ENCODE results near the gene TSTD2. TPM values are rescaled to one million over a fixed set of nuclear protein-coding genes. Genes with fewer than 3 reads are reported as not detected.
A peak's percentile ranks its signal among the peaks of the same experiment; 100 is the strongest.
"Not testable (repeated sequence)": the region's sequence is repeated elsewhere in the genome, so short reads cannot be mapped to it uniquely, and the experiment has no call there.

TSTD2 gene
- total and polyA plus RNA-seq, 11 donors: 10.5 to 32.9 (median 21.0) TPM

DNA sequence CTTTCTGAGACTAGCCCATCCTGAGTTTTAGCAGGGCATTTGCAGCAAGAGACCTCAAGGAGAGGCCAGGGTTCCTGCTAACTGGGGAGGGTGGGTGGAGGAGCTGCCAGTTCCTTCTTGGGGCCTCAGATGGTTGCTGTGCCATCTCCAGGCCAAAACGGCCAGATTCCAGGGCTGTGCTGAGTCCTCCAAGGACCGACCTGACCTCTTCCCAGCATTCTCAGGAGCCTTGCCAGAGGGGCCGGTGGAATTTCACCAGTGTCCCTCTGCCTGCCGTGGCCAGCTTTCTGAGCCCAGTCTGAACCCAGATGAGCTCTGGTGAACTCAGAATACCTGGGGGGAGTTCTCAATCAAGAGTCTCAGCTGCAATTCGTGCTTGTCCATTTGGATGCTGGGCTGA lies 54.3 kb downstream of the TSTD2 start:
- H3K9me3 ChIP-seq: no peaks in the 10 kb centered on the region
- H3K27ac ChIP-seq: no peak overlapping the region
- intact Hi-C loops (cut with DNase I): no loop called here
- TF ChIP-seq POLR2A (IDR thresholded peaks at IDR 0.05): no peak
- TF ChIP-seq, protein P1, sequence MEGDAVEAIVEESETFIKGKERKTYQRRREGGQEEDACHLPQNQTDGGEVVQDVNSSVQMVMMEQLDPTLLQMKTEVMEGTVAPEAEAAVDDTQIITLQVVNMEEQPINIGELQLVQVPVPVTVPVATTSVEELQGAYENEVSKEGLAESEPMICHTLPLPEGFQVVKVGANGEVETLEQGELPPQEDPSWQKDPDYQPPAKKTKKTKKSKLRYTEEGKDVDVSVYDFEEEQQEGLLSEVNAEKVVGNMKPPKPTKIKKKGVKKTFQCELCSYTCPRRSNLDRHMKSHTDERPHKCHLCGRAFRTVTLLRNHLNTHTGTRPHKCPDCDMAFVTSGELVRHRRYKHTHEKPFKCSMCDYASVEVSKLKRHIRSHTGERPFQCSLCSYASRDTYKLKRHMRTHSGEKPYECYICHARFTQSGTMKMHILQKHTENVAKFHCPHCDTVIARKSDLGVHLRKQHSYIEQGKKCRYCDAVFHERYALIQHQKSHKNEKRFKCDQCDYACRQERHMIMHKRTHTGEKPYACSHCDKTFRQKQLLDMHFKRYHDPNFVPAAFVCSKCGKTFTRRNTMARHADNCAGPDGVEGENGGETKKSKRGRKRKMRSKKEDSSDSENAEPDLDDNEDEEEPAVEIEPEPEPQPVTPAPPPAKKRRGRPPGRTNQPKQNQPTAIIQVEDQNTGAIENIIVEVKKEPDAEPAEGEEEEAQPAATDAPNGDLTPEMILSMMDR (IDR thresholded peaks at IDR 0.05): no peak
- WGBS, 4 donors: 37 to 59% (median 52%) methylated on average over 5 of the region's 5 CpGs
- ATAC-seq: peak in 2 of 4 donors; percentile 52 to 61
- DNase-seq: no peak
- peaks cover 0 to 7% (median 0%) of the 10 kb centered on the region in 12 donors for H3K4me1 ChIP-seq
- H3K4me3 ChIP-seq: no peak overlapping the region
- peaks cover 0 to 14% (median 3%) of the 10 kb centered on the region in 9 donors for H3K36me3 ChIP-seq
- no peaks in the 10 kb centered on the region for H3K27me3 ChIP-seq

DNA sequence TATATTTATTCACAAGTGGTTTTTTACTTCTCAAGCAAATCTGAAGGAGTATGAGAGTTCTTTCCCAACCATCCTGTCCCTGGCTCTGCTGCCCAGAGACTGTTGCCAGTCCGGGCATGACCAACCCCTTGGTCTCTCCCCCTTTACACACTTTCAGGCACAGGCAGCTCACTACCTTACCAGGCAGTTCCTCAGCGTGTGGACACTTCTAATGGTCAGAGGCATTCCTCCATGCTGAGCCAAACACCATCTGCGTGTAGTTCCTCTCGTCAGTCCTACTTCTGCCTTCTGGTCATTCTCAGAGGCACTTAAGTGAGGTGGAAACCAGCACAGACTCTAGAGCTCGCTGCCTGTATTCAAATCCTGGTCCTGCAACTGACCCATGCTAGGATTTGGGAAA lies 56.1 kb downstream of the TSTD2 start:
- no peak for TF ChIP-seq POLR2A (IDR thresholded peaks at IDR 0.05)
- TF ChIP-seq, protein P1 (IDR thresholded peaks at IDR 0.05): no peak
- H3K4me1 ChIP-seq: peaks cover 0 to 13% (median under 1%) of the 10 kb centered on the region in 12 donors
- intact Hi-C loops (cut with DNase I): no loop called here
- no peaks in the 10 kb centered on the region for H3K27me3 ChIP-seq
- H3K36me3 ChIP-seq: peaks cover 0 to 26% (median 3%) of the 10 kb centered on the region in 9 donors
- no peak overlapping the region for H3K4me3 ChIP-seq
- DNase-seq: peak in 1 of 5 donors; percentile 17
- peak in 3 of 4 donors; percentile 33 to 48 (median 37) for ATAC-seq
- no peak overlapping the region for H3K27ac ChIP-seq
- no peaks in the 10 kb centered on the region for H3K9me3 ChIP-seq
- WGBS, 4 donors: 60 to 80% (median 69%) methylated on average over 5 of the region's 5 CpGs

DNA sequence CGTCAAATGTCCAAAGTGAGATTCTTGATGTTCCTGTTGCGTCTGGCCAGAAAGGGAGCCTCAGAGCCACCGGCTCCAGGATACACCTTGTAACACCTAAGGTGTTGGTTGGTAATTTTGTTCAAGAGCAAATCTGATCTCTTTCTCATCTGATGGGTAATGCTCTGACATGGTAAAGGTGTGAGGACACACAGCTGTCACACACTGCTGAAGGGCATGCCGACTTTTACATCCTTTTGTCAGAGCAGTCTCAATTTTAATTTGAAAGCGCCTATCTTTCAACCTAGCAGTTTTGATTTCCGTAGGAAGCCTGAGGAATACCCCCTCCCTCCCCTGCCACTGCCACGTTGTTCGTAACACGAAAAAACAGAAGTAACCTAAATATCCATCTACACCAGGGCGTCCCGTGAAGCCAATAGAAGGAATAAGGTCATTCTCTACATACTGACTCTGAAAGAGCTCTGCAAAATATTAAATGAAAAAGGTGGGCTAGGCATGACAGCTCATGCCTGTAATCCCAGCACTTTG lies 57.4 kb downstream of the TSTD2 start:
- peaks cover 0 to 27% (median 6%) of the 10 kb centered on the region in 9 donors for H3K36me3 ChIP-seq
- 75 to 88% (median 84%) methylated on average over 11 of the region's 11 CpGs for WGBS, 4 donors
- H3K4me3 ChIP-seq: peak overlapping the region in 4 of 12 donors; percentile 8 to 44 (median 12)
- H3K27ac ChIP-seq: no peak overlapping the region
- intact Hi-C loops (cut with DNase I): no loop called here
- peak in 1 of 5 donors; percentile 0 for DNase-seq
- H3K4me1 ChIP-seq: peaks cover 0 to 26% (median 7%) of the 10 kb centered on the region in 12 donors
- TF ChIP-seq, protein P1 (IDR thresholded peaks at IDR 0.05): no peak
- TF ChIP-seq POLR2A (IDR thresholded peaks at IDR 0.05): no peak
- H3K27me3 ChIP-seq: no peaks in the 10 kb centered on the region
- no peak for ATAC-seq
- no peaks in the 10 kb centered on the region for H3K9me3 ChIP-seq

DNA sequence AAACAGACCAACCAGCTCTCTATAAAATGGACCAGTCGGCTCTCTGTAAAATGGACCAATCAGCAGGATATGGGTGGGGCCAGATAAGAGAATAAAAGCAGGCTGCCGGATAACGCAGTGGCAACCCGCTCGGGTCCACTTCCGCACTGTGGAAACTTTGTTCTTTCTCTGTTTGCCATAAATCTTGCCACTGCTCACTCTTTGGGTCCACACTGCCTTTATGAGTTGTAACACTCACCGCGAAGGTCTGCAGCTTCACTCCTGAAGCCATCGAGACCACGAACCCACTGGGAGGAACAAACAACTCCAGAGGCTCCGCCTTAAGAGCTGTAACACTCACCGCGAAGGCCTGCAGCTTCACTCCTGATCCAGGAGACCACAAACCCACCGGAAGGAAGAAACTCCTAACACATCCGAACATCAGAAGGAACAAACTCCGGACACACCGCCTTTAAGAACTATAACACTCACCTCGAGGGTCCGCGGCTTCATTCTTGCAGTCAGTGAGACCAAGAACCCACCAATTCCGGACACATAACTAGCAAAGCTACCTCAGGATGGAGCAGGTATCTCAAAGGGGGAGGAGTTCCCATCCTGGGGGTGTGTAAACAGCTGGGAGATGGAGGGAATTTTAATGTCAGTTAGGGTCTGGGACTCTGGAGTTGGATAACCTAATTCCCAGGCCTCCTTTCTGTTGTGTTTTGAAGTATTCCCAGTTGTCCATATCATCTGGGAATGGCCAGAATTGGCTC lies 58.1 kb downstream of the TSTD2 start:
- H3K27me3 ChIP-seq; H3K27ac ChIP-seq; intact Hi-C loops (cut with DNase I); H3K9me3 ChIP-seq; ATAC-seq: not testable (repeated sequence)
- Histone ChIP-seq H3K4me1 (peaks cover 0 to 31% (median 7%) of the 10 kb centered on the region in 12 donors), H3K36me3 (peaks cover 0 to 33% (median 12%) of the 10 kb centered on the region in 9 donors), H3K4me3 (peak overlapping the region in 5 of 12 donors; percentile 8 to 44 (median 13))
- peak in 1 of 5 donors; percentile 6 for DNase-seq
- WGBS, 4 donors: 81 to 89% (median 85%) methylated on average over 21 of the region's 21 CpGs

DNA sequence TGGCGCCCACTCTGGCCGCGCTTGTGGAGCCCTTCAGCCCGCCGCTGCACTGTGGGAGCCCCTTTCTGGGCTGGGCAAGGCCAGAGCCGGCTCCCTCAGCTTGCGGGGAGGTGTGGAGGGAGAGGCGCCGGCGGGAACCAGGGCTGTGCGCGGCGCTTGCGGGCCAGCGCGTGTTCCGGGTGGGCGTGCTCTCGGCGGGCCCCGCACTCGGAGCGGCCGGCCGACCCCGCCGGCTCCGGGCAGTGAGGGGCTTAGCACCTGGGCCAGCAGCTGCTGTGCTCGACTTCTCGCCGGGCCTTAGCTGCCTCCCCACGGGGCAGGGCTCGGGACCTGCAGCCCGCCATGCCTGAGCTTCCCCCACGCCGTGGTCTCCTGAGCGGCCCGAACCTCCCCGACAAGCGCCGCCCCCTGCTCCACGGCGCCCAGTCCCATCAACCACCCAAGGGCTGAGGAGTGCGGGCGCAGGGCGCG lies 59.0 kb downstream of the TSTD2 start:
- ATAC-seq; intact Hi-C loops (cut with DNase I); H3K27ac ChIP-seq; H3K27me3 ChIP-seq; H3K9me3 ChIP-seq; H3K4me3 ChIP-seq: not testable (repeated sequence)
- 94 to 95% (median 95%) methylated on average over 19 to 47 of the region's 47 CpGs for WGBS, 4 donors
- DNase-seq: peak in 1 of 5 donors; percentile 3
- peaks cover 0 to 43% (median 22%) of the 10 kb centered on the region in 9 donors for H3K36me3 ChIP-seq
- peaks cover 0 to 31% (median 7%) of the 10 kb centered on the region in 12 donors for H3K4me1 ChIP-seq
